ENCODE data around the gene EML4.

GRCh38 chr2:42141687-42142546 is 27.2 kb upstream of the EML4 start:
- TF ChIP-seq CTCF (IDR thresholded peaks at IDR 0.05) (no peak), POLR2AphosphoS5 (IDR thresholded peaks at IDR 0.05) (no peak), POLR2A (IDR thresholded peaks at IDR 0.05) (no peak)
